ENCODE data around the gene PHACTR1. TPM values are rescaled to one million over a fixed set of nuclear protein-coding genes. Genes with fewer than 3 reads are reported as not detected.
"Not testable (repeated sequence)": the region's sequence is repeated elsewhere in the genome, so short reads cannot be mapped to it uniquely, and the experiment has no call there.

PHACTR1 gene
- total RNA-seq, 1 experiment from 2014 or later = 0.21 TPM

GRCh38 chr6:12725263-12725662, 8.7 kb downstream of the PHACTR1 start:
- no peak for DNase-seq
- H3K27ac Mint-ChIP-seq (ENCODE audit: unreplicated experiment) = no peak overlapping the region
- no TSS peak for BruUV-seq (replicated peaks)
- no peaks in the 10 kb centered on the region for H3K9me3 Mint-ChIP-seq (ENCODE audit: low read depth, unreplicated experiment)
- no peaks in the 10 kb centered on the region for H3K36me3 Mint-ChIP-seq (ENCODE audit: insufficient read depth, unreplicated experiment)
- H3K27me3 Mint-ChIP-seq (ENCODE audit: unreplicated experiment) = peaks cover 76% of the 10 kb centered on the region
- intact Hi-C loops (cut with micrococcal nuclease; ENCODE audit: unreplicated experiment) = no loop called here
- CTCF ChIA-PET = no interaction called here
- H3K4me1 Mint-ChIP-seq (ENCODE audit: low read depth, unreplicated experiment) = no peaks in the 10 kb centered on the region
- no peak overlapping the region for H3K4me3 Mint-ChIP-seq (ENCODE audit: low read depth, unreplicated experiment)
- no peak for TF ChIP-seq CTCF (IDR thresholded peaks at IDR 0.05; ENCODE audit: unreplicated experiment)

- Mint-ChIP-seq H3K4me3 (ENCODE audit: low read depth, unreplicated experiment) (no peak overlapping the region), H3K36me3 (ENCODE audit: insufficient read depth, unreplicated experiment) (no peaks in the 10 kb centered on the region), H3K9me3 (ENCODE audit: low read depth, unreplicated experiment) (no peaks in the 10 kb centered on the region), H3K27ac (ENCODE audit: unreplicated experiment) (no peak overlapping the region), H3K27me3 (ENCODE audit: unreplicated experiment) (peaks cover 68% of the 10 kb centered on the region), H3K4me1 (ENCODE audit: low read depth, unreplicated experiment) (no peaks in the 10 kb centered on the region)
- no peak for TF ChIP-seq CTCF (IDR thresholded peaks at IDR 0.05; ENCODE audit: unreplicated experiment)
- DNase-seq = no peak
- intact Hi-C loops (cut with micrococcal nuclease; ENCODE audit: unreplicated experiment) = no loop called here
- no TSS peak for BruUV-seq (replicated peaks)
- CTCF ChIA-PET = no interaction called here
Observed at GRCh38 chr6:12729467-12729866, 12.9 kb downstream of the PHACTR1 start.

- H3K4me1 Mint-ChIP-seq (ENCODE audit: low read depth, unreplicated experiment); DNase-seq; intact Hi-C loops (cut with micrococcal nuclease; ENCODE audit: unreplicated experiment); BruUV-seq (replicated peaks); H3K4me3 Mint-ChIP-seq (ENCODE audit: low read depth, unreplicated experiment); H3K9me3 Mint-ChIP-seq (ENCODE audit: low read depth, unreplicated experiment); H3K27ac Mint-ChIP-seq (ENCODE audit: unreplicated experiment); CTCF ChIA-PET; H3K36me3 Mint-ChIP-seq (ENCODE audit: insufficient read depth, unreplicated experiment): not testable (repeated sequence)
- H3K27me3 Mint-ChIP-seq (ENCODE audit: unreplicated experiment) = peaks cover 66% of the 10 kb centered on the region
Observed at GRCh38 chr6:12730809-12731208, 14.2 kb downstream of the PHACTR1 start.

- Mint-ChIP-seq H3K27me3 (ENCODE audit: unreplicated experiment) (peaks cover 56% of the 10 kb centered on the region), H3K4me3 (ENCODE audit: low read depth, unreplicated experiment) (no peak overlapping the region), H3K9me3 (ENCODE audit: low read depth, unreplicated experiment) (no peaks in the 10 kb centered on the region), H3K36me3 (ENCODE audit: insufficient read depth, unreplicated experiment) (no peaks in the 10 kb centered on the region), H3K27ac (ENCODE audit: unreplicated experiment) (no peak overlapping the region), H3K4me1 (ENCODE audit: low read depth, unreplicated experiment) (no peaks in the 10 kb centered on the region)
- DNase-seq = no peak
- CTCF ChIA-PET = no interaction called here
- no peak for TF ChIP-seq CTCF (IDR thresholded peaks at IDR 0.05; ENCODE audit: unreplicated experiment)
- BruUV-seq (replicated peaks) = no TSS peak
- intact Hi-C loops (cut with micrococcal nuclease; ENCODE audit: unreplicated experiment) = no loop called here
Observed at GRCh38 chr6:12733876-12734275, 17.3 kb downstream of the PHACTR1 start.

- DNase-seq = no peak
- no peak overlapping the region for H3K27ac Mint-ChIP-seq (ENCODE audit: unreplicated experiment)
- BruUV-seq (replicated peaks) = no TSS peak
- intact Hi-C loops (cut with micrococcal nuclease; ENCODE audit: unreplicated experiment) = no loop called here
- no peaks in the 10 kb centered on the region for H3K9me3 Mint-ChIP-seq (ENCODE audit: low read depth, unreplicated experiment)
- H3K4me3 Mint-ChIP-seq (ENCODE audit: low read depth, unreplicated experiment) = no peak overlapping the region
- peaks cover 55% of the 10 kb centered on the region for H3K27me3 Mint-ChIP-seq (ENCODE audit: unreplicated experiment)
- H3K36me3 Mint-ChIP-seq (ENCODE audit: insufficient read depth, unreplicated experiment) = no peaks in the 10 kb centered on the region
- H3K4me1 Mint-ChIP-seq (ENCODE audit: low read depth, unreplicated experiment) = no peaks in the 10 kb centered on the region
- no peak for TF ChIP-seq CTCF (IDR thresholded peaks at IDR 0.05; ENCODE audit: unreplicated experiment)
- CTCF ChIA-PET = no interaction called here
Observed at GRCh38 chr6:12735786-12736185, 19.2 kb downstream of the PHACTR1 start.

Measured in Calu3 (cell line).